Stimulated activated CD8-positive, alpha-beta memory T cell treated with anti-CD3 and anti-CD28 coated beads, Interleukin-7, amount 100 ng/mL, for 1 hour (primary cell): ENCODE results near the gene C2CD2L.
"Not testable (repeated sequence)": the region's sequence is repeated elsewhere in the genome, so short reads cannot be mapped to it uniquely, and the experiment has no call there.

ENCODE experiments used
- DNase-seq, 2 donors: peaks; one replicate each; pipeline ENCODE4 v3.0.0-alpha.2; 2020; ENCODE audit warnings: low read depth in 2 of 2

The C2CD2L gene

DNA sequence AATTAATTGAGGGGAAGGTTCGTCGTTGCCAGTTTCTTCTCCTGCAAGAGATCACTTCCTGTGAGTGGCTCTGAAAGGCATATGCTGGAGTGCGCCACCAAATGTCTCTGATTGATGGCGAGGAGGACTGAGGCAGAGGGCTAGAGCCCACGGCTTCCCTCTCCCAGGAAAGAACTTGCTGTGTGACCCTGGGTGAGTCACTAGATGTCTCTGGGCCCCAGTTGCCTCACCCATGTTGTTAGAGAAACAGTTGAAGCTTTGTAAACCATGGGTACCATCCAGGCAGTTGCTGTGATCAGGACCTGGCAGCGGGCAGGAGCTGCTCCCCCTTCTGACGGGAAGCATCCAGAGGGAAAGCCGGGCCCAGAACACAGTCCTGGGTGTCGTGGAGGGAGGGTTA is 44.9 kb downstream of the C2CD2L start:
- DNase-seq, result no peak

DNA sequence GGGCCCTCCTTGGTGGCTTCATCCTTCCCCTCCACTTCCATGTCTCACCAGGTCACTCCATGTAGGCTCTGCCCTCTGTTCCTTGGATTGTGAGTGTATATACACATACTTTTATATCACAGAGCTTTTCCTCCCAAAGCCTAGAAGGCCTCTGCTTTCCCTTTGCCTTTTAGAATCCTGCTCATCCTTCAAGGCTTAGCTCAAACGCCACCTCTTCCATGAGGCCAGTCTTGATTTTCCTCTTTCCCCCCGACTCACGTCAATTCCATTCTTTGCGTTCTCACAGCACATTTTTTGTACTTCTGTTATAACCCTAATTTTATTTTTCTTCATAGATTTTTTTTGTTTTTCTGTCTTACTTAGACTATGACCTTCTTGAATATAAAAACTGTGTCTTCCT is 45.5 kb downstream of the C2CD2L start:
- no peak for DNase-seq

DNA sequence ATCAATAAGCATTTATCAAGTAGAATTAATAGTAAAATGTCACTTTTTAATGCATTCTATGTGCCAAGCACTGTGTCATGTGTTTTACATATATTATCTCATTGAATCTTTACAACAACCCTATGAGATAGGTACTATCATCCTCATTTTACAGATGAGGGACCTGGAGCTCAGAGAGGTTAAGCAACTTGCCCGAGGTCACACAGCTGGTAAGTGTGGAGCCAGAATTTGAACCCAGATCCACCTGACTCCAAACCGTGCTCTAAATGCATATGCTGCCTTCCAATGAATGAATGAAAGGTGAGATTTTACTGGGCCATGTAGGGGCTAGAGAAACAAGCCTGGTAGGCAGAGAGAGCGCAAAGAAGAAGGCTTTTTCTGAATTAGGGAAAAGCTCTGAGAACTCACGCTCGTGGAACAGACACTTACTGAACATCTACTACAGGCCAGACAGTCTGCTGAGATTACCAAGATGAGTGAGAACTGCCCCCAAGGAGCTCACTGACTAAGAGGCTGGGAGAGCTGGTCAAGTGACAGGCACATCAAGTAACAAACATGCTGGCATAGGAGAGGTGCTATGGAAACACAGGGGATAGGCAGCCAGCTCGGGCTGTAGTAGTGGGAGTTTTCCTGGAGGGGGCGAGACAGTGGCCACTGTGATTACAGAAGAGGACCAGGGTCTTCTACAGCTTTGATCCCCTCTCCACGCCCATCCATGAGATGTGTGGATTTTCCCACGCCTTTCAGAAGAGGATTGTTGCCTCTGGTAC is 46.1 kb downstream of the C2CD2L start:
- no peak for DNase-seq

DNA sequence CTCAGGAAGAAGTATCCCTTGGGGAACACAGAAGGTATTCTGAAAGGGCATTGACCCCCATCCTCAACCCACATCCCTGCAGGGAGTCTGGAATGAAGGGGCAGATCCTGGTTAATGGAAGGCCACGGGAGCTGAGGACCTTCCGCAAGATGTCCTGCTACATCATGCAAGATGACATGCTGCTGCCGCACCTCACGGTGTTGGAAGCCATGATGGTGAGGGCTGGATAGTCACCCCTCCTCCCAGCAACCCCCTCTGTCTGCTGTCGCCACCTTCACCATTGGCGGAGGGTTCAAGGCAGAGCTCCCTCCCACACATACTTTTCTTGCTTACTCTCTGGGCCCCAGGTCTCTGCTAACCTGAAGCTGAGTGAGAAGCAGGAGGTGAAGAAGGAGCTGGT is 47.0 kb downstream of the C2CD2L start:
- no peak for DNase-seq

DNA sequence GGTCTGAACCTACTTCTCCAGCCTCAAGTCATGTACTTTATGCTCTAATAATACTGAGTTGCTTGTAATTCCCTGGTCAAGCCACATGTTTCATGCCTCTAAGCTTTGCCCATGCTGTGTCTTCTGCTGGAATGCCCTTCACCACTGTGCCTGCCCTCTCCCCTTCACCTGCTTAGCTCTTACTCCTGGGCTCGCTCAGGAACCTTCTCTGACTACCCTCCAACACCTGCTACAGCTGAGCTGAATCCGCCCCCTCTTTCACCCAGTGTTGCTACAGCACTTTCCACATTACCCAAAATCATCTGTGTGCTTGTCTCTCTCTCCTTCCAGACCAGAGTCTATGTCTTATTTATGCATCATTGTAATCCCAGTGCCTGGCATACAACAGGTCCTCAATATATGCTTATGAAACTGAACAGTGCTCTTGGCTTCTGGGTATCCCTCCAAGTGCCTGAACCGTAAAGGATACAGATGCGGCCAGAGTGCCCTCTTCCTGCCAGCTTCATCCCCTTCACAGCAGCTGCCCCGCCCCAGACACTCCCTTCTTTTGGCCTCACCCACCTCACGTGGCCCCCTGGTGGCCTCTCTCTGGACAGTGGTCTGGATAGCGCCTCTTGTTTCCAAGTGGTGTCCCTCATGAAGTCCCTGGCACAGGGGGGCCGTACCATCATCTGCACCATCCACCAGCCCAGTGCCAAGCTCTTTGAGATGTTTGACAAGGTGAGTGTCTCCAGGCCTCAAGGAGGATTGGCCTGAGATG is 48.8 kb downstream of the C2CD2L start:
- no peak for DNase-seq

DNA sequence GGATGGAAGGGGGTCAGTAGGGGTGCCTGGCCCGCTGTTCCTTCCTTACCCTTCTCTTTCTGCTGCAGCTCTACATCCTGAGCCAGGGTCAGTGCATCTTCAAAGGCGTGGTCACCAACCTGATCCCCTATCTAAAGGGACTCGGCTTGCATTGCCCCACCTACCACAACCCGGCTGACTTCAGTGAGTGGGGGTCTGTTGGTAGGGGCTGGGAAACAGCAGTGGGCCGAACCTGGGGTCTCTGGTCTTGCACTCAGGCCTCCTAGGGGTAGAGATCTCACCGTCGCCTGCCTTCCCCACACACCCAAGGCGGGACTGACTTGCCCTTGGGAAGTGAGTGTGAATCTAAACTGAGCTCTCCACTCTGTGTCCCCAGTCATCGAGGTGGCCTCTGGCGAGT is 49.4 kb downstream of the C2CD2L start:
- no peak for DNase-seq

DNA sequence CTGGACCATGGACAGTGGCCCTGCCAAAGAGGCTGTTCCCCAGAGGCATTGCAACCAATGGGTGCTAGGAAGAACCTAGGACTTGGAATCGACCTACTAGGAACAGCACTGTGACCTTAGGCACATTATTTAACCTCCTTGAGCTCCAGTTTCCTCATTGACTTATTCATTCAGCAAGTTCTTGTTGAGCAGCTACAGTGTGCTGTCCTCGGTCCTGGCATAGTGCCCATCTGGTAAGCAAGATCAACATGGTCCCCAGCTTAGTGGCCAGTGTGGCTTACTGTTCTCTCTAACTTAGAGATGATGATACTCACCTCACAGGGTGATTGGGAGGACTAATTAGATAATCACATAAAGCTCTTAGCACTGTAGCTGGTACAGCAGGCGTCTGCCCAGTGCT is 49.9 kb downstream of the C2CD2L start:
- no peak for DNase-seq

DNA sequence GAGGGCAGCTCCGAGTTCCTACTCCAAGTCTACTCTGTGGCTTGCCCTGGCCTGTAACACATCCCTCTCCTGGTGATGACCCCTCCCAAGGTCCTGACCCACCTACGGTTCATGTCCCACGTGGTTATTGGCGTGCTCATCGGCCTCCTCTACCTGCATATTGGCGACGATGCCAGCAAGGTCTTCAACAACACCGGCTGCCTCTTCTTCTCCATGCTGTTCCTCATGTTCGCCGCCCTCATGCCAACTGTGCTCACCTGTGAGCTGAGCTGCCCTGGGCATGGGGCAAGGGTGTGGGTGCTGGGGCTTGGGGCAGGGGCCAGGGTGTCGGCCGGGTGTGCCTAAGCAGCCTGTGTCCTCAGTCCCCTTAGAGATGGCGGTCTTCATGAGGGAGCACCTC is 51.3 kb downstream of the C2CD2L start:
- no peak for DNase-seq

DNA sequence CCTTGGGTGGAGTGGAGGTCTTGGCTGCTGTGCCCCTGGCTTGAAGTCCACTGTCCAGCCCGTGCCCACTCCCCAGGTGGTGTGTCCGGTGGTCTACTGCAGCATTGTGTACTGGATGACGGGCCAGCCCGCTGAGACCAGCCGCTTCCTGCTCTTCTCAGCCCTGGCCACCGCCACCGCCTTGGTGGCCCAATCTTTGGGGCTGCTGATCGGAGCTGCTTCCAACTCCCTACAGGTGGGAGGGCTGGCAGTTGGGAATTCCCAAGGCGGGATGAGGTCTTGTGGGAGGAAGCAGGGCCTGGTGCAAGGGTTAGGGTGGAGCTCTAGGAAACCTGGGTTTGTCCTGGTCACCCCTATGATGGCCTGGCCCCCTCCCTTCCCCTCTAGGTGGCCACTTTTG is 53.0 kb downstream of the C2CD2L start:
- no peak for DNase-seq

DNA sequence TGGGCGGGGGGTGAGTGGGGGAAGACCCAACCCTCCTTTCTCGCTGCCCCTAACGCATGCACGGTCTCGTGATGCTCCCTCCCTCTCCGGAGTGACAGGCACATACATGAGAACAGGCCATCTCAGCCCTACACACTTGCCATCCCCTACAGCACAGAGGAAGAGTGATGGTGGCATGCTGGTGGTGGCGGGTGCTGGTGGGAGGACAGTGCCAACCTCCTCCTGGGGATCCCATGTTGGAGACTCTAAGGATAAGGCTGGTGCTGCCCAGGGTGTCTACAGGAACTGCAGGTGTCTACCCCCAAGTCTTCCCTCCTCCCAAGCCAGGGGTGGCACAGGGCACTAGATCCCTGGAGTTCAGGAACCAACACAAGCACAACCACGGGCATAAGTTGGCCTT is 54.7 kb downstream of the C2CD2L start:
- DNase-seq, result no peak

DNA sequence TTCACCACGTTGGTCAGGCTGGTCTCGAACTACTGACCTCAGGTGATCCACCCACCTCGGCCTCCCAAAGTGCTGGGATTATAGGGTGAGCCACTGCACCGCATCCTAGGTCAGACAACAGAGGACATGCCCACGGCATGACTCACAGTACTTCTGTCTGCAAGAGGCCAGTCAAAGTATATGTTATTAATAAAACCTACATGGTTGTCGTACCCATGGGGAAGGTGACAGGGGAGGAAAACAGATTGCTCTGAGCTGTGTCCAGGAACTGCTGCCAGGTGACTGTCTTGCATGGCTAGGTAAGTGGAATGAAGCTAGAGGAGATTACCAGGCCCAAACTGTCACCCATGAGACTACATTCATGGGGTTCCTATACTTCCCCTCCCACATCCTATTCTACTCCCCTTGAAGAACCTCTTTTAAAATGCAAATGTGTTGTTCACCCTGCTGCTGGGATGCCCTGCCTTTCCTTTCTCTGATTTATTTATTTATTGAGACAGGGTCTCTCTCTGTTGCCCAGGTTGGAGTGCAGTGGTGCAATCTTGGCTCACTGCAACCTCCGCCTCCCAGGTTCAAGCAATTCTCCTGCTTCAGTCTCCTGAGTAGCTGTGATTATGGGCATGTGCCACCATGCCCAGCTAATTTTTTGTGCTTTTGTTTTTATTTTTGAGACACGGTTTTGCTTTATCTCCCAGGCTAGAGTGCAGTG is 59.4 kb downstream of the C2CD2L start:
- DNase-seq, result no peak

DNA sequence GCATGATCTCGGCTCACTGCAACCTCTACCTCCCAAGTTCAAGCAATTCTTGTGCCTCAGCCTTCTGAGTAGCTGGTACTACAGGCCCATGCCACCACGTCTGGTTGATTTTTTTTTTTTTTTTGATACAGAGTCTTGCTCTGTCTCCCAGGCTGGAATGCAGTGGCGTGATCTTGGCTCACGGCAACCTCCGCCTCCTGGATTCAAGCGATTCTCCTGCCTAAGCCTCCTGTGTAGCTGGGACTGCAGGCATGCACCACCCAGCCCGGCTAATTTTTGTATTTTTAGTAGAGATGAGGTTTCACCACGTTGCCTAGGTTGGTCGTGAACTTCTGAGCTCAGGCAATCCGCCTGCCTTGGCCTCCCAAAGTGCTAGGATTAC is 59.9 kb downstream of the C2CD2L start:
- DNase-seq, result not testable (repeated sequence)

DNA sequence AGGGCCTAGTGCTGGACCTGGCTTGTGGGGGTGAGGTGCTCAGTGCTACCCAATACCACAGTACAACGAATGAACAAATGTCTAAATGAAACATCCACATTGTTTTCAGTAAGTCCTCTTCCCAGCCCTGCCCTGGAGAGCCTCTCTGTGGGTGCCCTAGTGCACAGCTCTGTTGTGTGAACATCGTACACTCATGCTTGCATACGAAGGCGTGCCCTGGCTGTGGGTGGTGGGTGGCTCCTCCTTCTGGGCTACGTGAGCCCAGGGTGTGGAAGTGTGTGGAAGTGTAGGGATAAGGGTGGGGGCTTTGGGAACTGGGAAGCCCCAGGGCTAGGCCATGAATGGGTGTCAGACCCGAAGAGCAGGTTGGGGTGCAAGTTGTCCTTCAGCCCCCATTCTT is 60.8 kb downstream of the C2CD2L start:
- DNase-seq, result no peak
